Measurements from ENCODE around the gene EMP1.
A peak's percentile ranks its signal among the peaks of the same experiment; 100 is the strongest.

Gene EMP1

GRCh38 chr12:13223179-13223804, 26.8 kb downstream of the EMP1 start:
- DNase-seq (ENCODE audit: low read depth) = no peak

GRCh38 chr12:13223941-13224340, 27.4 kb downstream of the EMP1 start:
- DNase-seq (ENCODE audit: low read depth) = no peak

- no peak for DNase-seq (ENCODE audit: low read depth)
These were observed 30.7 kb downstream of the EMP1 start for GRCh38 chr12:13227191-13227590.

- no peak for DNase-seq (ENCODE audit: low read depth)
These were observed 32.1 kb downstream of the EMP1 start for GRCh38 chr12:13228579-13228978.

GRCh38 chr12:13229504-13229903, 33.0 kb downstream of the EMP1 start:
- no peak for DNase-seq (ENCODE audit: low read depth)

GRCh38 chr12:13230500-13230899, 34.0 kb downstream of the EMP1 start:
- DNase-seq (ENCODE audit: low read depth) = no peak

GRCh38 chr12:13233830-13234641, 37.5 kb downstream of the EMP1 start:
- no peak for DNase-seq (ENCODE audit: low read depth)

GRCh38 chr12:13238204-13238603, 41.7 kb downstream of the EMP1 start:
- DNase-seq (ENCODE audit: low read depth) = no peak

GRCh38 chr12:13241833-13242488, 45.4 kb downstream of the EMP1 start:
- no peak for DNase-seq (ENCODE audit: low read depth)

- no peak for DNase-seq (ENCODE audit: low read depth)
These were observed 46.4 kb downstream of the EMP1 start for GRCh38 chr12:13242936-13243335.

- no peak for DNase-seq (ENCODE audit: low read depth)
These were observed 47.1 kb downstream of the EMP1 start for GRCh38 chr12:13243516-13244070.

- no peak for DNase-seq (ENCODE audit: low read depth)
These were observed 51.1 kb downstream of the EMP1 start for GRCh38 chr12:13247596-13247995.

GRCh38 chr12:13248964-13249363, 52.4 kb downstream of the EMP1 start:
- DNase-seq (ENCODE audit: low read depth) = no peak

- DNase-seq (ENCODE audit: low read depth) = no peak
These were observed 53.9 kb downstream of the EMP1 start for GRCh38 chr12:13250416-13250815.

- DNase-seq (ENCODE audit: low read depth) = no peak
These were observed 55.0 kb downstream of the EMP1 start for GRCh38 chr12:13251521-13251920.

GRCh38 chr12:13252024-13252423, 55.5 kb downstream of the EMP1 start:
- no peak for DNase-seq (ENCODE audit: low read depth)

- no peak for DNase-seq (ENCODE audit: low read depth)
These were observed 56.1 kb downstream of the EMP1 start for GRCh38 chr12:13252616-13253015.

GRCh38 chr12:13253966-13254760, 57.6 kb downstream of the EMP1 start:
- DNase-seq (ENCODE audit: low read depth) = no peak

GRCh38 chr12:13255792-13256691, 59.5 kb downstream of the EMP1 start:
- peak; percentile 67 for DNase-seq (ENCODE audit: low read depth)

GRCh38 chr12:13256692-13257045, 60.1 kb downstream of the EMP1 start:
- no peak for DNase-seq (ENCODE audit: low read depth)

GRCh38 chr12:13257356-13257875, 60.9 kb downstream of the EMP1 start:
- no peak for DNase-seq (ENCODE audit: low read depth)
